Psoas muscle (tissue), 8 donors: ENCODE data around the gene MYOM3. TPM values are rescaled to one million over a fixed set of nuclear protein-coding genes. Genes with fewer than 3 reads are reported as not detected.
A peak's percentile ranks its signal among the peaks of the same experiment; 100 is the strongest.
"Not testable (repeated sequence)": the region's sequence is repeated elsewhere in the genome, so short reads cannot be mapped to it uniquely, and the experiment has no call there.

Source experiments
- ATAC-seq, 4 donors: fragments of 200-7000 bp; cut with Tn5 transposase; one replicate each; pipeline ENCODE4 v1.9.1; 2020; ENCODE audit warnings: moderate library complexity in 3 of 4, mild to moderate bottlenecking in 2 of 4
- DNase-seq, 2 donors: peaks; one replicate each; pipeline ENCODE4 v3.0.0-alpha.2; 2020
- H3K27ac ChIP-seq: fragments of 200-600 bp; one replicate; pipeline ENCODE4 v1.8.0; 2022
- H3K27me3 ChIP-seq, 3 donors: fragments of 200-600 bp in 1 of 3; one replicate each; pipeline versions ENCODE4 v1.6.1 to v1.8.0; 2013 to 2022; ENCODE audit warnings: low read length in 2 of 3, mild to moderate bottlenecking in 2 of 3, moderate library complexity in 1 of 3; ENCODE audit not compliant: insufficient read depth in 3 of 3
- H3K36me3 ChIP-seq, 2 donors: fragments of 200-600 bp in 1 of 2; one replicate each; pipeline versions ENCODE4 v1.6.1 to v1.8.0; 2013 to 2022; ENCODE audit warnings: low read depth in 1 of 2, mild to moderate bottlenecking in 1 of 2, moderate library complexity in 1 of 2; ENCODE audit not compliant: insufficient read depth in 1 of 2
- H3K4me1 ChIP-seq: fragments of 200-600 bp; one replicate; pipeline ENCODE4 v1.8.0; 2022
- H3K4me3 ChIP-seq: fragments of 200-600 bp; one replicate; pipeline ENCODE4 v1.8.0; 2022; ENCODE audit warnings: mild to moderate bottlenecking
- H3K9me3 ChIP-seq: fragments of 200-600 bp; one replicate; pipeline ENCODE4 v1.8.0; 2022
- WGBS, 3 donors: extraction: QIAGEN DNeasy Blood & Tissue Kit; methylation state at CpG; one replicate each; pipeline versions ENCODE4 v1.1.6 to v1.1.7; 2013; 5-methylcytosine and 5-hydroxymethylcytosine counted together
- intact Hi-C, 2 donors: fragments of 100-400 bp; cut with DNase I; formaldehyde crosslinking; loops; one replicate each; pipeline versions ENCODE4 v1.11.0 to v1.14.2; 2022
- polyA plus RNA-seq, 3 donors: library from polyadenylated mRNA; stranded (reverse); fragments of 200-250 nt; gene quantifications; one replicate each; pipeline ENCODE4 v1.2.3, GENCODE V29; 2013
- total RNA-seq, 4 donors: library from RNA; stranded (reverse); fragmentation: NEBNext Ultra II Directional in 2 of 4; extraction: Animal tissue kit (Norgen Biotek cat#: 25700) in 2 of 4; gene quantifications; one replicate each; pipeline versions ENCODE4 v1.2.1 to v1.2.4, GENCODE V29; 2021 to 2023
- TF ChIP-seq, protein P1 (sequence below): fragments of 200-600 bp; IDR thresholded peaks from one replicate; pipeline ENCODE4 v1.8.0; 2022; ENCODE audit warnings: antibody characterized with exemption
- donor health status: healthy with polysubstance abuse.
- donor health status: DM: no; HTN: no; CAD: no; lungs with moderate emphysema.
- donor health status: Bipolar disorder and iron deficiency.
- donor health status: healthy.
- donor health status: DM: yes; HTN: yes; CAD: no.
- donor health status: DM: no; HTN: no; CAD: no.
- donor health status: DM: no; HTN: no; CAD: no.
- donor health status: DM: yes; HTN: yes; CAD: no.

The MYOM3 gene
- total and polyA plus RNA-seq, 7 donors: 86.7 to 505 (median 152) TPM

DNA sequence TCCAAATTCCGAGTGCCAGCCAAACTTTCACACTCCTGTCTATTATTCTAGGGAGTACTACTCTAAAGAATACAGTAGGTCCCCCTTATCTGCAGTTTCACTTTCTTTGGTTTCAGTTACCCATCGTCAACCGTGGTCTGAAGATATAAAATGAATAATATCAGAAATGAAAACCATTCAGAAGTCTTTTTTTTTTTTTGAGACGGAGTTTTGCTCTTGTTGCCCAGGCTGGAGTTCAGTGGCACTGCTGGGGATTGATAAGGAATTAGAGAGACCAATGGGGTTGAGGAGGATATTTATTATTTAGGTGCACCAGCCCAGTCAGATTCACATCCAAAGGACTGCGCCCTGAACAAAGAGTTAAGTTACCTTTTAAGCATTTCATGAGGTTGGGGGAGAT, 79.0 kb downstream of the MYOM3 start:
- 79 to 85% (median 83%) methylated on average over 5 of the region's 5 CpGs for WGBS, 3 donors
- Histone ChIP-seq H3K36me3 (no peaks in the 10 kb centered on the region), H3K27me3 (no peaks in the 10 kb centered on the region), H3K4me1 (peaks cover 1% of the 10 kb centered on the region), H3K9me3 (no peaks in the 10 kb centered on the region), H3K4me3 (no peak overlapping the region), H3K27ac (no peak overlapping the region)
- DNase-seq (no peak), ATAC-seq (no peak)
- TF ChIP-seq, protein P1, sequence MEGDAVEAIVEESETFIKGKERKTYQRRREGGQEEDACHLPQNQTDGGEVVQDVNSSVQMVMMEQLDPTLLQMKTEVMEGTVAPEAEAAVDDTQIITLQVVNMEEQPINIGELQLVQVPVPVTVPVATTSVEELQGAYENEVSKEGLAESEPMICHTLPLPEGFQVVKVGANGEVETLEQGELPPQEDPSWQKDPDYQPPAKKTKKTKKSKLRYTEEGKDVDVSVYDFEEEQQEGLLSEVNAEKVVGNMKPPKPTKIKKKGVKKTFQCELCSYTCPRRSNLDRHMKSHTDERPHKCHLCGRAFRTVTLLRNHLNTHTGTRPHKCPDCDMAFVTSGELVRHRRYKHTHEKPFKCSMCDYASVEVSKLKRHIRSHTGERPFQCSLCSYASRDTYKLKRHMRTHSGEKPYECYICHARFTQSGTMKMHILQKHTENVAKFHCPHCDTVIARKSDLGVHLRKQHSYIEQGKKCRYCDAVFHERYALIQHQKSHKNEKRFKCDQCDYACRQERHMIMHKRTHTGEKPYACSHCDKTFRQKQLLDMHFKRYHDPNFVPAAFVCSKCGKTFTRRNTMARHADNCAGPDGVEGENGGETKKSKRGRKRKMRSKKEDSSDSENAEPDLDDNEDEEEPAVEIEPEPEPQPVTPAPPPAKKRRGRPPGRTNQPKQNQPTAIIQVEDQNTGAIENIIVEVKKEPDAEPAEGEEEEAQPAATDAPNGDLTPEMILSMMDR: no peak
- intact Hi-C loops: no loop called here

DNA sequence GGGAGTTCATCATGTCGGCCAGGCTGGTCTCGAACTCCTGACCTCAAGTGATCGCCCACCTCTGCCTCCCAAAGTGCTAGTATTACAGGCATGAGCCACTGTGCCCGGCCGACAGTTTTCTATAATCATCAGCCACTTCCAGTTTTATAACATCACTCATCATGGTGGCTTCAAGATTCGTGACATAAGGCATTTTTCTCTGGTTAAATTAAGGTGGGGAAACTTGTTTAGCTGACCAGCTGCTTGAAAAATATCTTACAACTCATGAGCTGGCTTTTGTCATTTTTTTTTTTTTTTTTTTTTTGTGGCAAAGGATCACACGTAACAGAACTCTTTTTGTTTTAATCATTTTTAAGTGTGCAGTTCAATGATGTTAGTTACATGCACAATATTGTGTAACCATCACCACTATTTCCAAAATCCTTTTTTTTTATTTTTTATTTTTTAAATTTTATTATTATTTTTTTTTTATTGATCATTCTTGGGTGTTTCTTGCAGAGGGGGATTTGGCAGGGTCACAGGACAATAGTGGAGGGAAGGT, 80.9 kb downstream of the MYOM3 start:
- DNase-seq, intact Hi-C loops, H3K27ac ChIP-seq, H3K4me1 ChIP-seq, H3K9me3 ChIP-seq, H3K36me3 ChIP-seq, H3K4me3 ChIP-seq, H3K27me3 ChIP-seq, ATAC-seq: not testable (repeated sequence)
- 73 to 86% (median 80%) methylated on average over 7 of the region's 7 CpGs for WGBS, 3 donors

DNA sequence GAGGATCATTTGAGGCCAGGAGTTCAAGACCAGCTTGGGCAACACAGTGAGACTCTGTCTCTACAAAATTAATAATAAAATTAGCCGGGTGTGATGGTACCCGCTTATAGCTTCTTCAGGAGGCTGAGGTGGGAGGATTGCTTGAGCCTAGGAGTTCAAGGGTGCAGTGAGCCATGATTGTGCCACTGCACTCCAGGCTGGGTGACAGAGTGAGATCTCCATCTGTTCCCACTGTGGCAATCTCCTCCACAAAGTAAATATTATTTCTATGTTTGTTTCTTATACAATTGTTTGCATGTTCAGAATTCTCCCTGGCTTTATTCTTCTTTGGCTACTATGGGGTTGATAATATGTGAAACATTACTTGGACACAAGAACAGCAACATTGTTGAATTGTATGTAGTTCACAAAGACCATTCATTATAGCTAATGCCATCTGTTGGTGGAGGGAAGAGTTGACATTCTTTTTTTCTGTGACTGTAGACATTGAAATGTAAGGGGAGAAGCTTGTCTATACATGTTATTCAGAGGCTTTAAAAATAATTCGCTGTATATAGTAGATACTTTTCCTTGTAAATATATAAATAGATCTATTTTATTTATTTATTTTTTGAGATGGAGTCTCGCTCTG, 84.0 kb downstream of the MYOM3 start:
- TF ChIP-seq, protein P1: peak; percentile 67
- ATAC-seq (peak; percentile 69 to 89 (median 78)), DNase-seq (no peak)
- no peak overlapping the region for H3K4me3 ChIP-seq
- no peaks in the 10 kb centered on the region for H3K36me3 ChIP-seq
- H3K4me1 ChIP-seq: peaks cover 3% of the 10 kb centered on the region
- H3K27me3 ChIP-seq: no peaks in the 10 kb centered on the region
- intact Hi-C loops: no loop called here
- no peaks in the 10 kb centered on the region for H3K9me3 ChIP-seq
- no peak overlapping the region for H3K27ac ChIP-seq
- 81 to 87% (median 84%) methylated on average over 4 of the region's 4 CpGs for WGBS, 3 donors

DNA sequence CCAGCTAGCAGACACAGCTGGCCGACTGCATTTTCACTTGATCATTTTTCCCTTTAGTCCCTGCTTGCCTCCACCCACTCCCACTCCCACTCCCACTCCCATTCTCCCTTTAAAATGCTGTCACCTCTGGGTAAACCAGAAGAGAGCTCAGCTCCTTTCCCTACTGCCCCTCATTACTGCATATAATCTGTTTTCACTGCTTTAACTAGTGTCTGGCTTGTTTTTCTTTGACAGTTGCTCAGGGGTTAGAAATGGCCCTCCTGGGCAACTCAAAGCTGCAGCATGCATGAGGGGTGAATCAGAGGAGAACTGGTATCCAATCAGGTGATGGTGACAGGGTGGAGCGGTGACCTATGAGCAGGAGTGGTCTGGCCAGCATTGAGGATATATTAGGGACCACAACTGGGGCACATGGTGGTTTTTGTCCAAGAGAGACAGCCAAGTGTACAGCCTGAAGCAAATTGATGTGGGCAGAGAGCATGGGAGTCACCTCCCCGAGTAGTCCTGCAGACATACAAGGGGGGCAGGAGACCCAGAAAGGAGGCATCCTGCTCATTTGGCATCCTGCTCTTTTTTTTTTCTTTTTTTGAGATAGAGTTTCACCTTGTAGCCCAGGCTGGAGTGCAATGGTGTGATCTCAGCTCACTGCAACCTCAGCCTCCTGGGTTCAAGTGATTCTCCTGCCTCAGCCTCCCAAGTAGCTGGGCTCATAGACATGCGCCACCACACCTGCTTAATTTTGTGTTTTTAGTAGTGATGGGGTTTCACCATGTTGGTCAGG, 89.2 kb downstream of the MYOM3 start:
- peak overlapping the region; percentile 76 for H3K27ac ChIP-seq
- DNase-seq (peak in 1 of 2 donors; percentile 24), ATAC-seq (peak; percentile 69 to 86 (median 78))
- H3K4me3 ChIP-seq: no peak overlapping the region
- WGBS, 3 donors: 60 to 68% (median 63%) methylated on average over 4 of the region's 4 CpGs
- intact Hi-C loops: loop anchor here in 1 of 2 donors (5.0 kb wide), 1 partner anchor 65 kb away; the partner anchor contains the start of gene PNRC2
- no peaks in the 10 kb centered on the region for H3K9me3 ChIP-seq
- H3K4me1 ChIP-seq: peaks cover 40% of the 10 kb centered on the region
- no peaks in the 10 kb centered on the region for H3K27me3 ChIP-seq
- TF ChIP-seq, protein P1: no peak
- no peaks in the 10 kb centered on the region for H3K36me3 ChIP-seq
